GM12801 (cell line): ENCODE results near the gene GXYLT1.

Source experiments
- CTCF ChIP-seq: IDR thresholded peaks from one replicate; pipeline ENCODE4 v1.5.1; 2011; ENCODE audit warnings: control low read depth; ENCODE audit not compliant: insufficient read length; ENCODE audit errors: extremely low read depth

Gene GXYLT1

GRCh38 chr12:42128327-42128726 lies 16.3 kb downstream of the GXYLT1 start:
- no peak for TF ChIP-seq CTCF

GRCh38 chr12:42126963-42127362 lies 17.7 kb downstream of the GXYLT1 start:
- TF ChIP-seq CTCF = no peak

GRCh38 chr12:42125388-42125767 lies 19.3 kb downstream of the GXYLT1 start:
- no peak for TF ChIP-seq CTCF

GRCh38 chr12:42124764-42125387 lies 19.8 kb downstream of the GXYLT1 start:
- TF ChIP-seq CTCF = no peak

GRCh38 chr12:42119085-42119633 lies 25.5 kb downstream of the GXYLT1 start:
- no peak for TF ChIP-seq CTCF

GRCh38 chr12:42118136-42118879 lies 26.4 kb downstream of the GXYLT1 start:
- TF ChIP-seq CTCF = no peak

GRCh38 chr12:42109031-42109430 lies 35.6 kb downstream of the GXYLT1 start:
- no peak for TF ChIP-seq CTCF
